ENCODE measurements around the gene FMN1. TPM values are rescaled to one million over a fixed set of nuclear protein-coding genes. Genes with fewer than 3 reads are reported as not detected.

The FMN1 gene
- total RNA-seq, 1 donor from 2014 or later, result 0.07 TPM

DNA sequence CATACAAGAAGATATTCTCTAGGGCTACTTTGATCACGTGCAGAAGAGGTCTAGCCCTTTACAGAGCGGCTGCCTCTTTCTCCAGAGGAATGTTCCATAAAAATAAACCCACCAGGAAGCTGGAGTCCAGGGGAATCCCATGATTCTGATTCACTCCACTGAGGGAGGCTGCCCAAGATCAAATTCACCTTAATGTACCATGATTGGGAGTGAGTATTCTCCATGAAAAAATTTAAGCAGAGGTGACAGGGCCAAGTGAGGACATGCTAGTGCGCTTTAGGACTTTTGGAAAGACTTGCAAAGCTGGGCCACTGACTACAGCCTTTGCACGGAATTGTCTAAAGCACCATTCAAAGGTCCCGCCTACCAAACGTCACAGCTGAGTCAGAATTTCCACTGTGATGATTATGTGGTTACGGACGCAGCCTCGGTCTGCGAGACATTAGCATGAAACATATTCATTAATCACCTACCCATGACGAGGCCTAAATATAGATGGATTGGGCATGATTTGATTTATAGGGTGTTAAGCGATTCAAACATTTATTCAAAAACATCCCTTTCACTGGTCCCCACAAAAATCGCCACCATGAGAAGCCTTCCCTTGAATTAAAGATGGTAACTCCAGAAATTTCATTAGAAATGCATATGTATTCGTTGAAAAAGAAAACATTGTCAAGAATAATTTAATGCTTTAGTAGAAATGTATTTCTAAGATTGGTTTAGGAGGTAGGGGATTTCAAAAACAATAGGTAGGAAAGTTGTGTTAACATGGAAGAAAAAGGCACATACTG is 324.1 kb downstream of the FMN1 start:
- intact Hi-C loops (cut with micrococcal nuclease), result no loop called here

GRCh38 chr15:32869776-32870175 is 324.7 kb downstream of the FMN1 start:
- intact Hi-C loops (cut with micrococcal nuclease), result no loop called here

DNA sequence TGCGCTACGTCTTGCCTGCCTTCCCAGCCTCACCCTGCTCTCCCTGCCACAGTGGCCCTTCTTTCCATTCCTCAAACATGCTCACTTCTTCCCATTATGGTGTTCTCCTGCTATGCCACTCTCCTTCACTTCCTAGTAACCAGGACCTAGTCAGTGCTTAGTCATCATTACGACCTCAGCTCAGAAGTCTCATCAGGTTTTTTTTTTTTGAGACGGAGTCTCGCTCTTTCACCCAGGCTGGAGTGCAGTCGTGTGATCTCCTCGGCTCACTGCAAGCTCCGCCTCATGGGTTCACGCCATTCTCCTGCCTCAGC is 327.2 kb downstream of the FMN1 start:
- intact Hi-C loops (cut with micrococcal nuclease), result no loop called here

GRCh38 chr15:32866454-32867312 is 327.8 kb downstream of the FMN1 start:
- intact Hi-C loops (cut with micrococcal nuclease), result no loop called here

DNA sequence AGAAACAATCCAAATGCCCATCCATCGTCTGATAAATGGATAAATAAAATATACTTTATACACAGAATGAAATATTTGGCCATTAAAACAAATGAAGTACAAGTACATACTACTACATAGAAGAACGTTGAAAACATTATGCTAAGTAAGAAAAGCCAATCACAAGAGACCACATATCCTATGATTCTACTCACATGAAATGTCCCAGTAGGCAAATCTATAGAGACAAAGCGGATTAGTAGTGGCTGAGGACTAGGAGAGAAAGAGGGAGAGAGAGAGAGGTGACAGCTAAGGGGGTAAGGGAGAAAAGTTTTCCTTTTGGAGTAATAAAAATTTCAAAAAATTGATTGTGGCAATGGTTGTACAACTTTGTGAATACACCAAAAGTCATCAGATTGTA is 329.7 kb downstream of the FMN1 start:
- intact Hi-C loops (cut with micrococcal nuclease), result no loop called here

DNA sequence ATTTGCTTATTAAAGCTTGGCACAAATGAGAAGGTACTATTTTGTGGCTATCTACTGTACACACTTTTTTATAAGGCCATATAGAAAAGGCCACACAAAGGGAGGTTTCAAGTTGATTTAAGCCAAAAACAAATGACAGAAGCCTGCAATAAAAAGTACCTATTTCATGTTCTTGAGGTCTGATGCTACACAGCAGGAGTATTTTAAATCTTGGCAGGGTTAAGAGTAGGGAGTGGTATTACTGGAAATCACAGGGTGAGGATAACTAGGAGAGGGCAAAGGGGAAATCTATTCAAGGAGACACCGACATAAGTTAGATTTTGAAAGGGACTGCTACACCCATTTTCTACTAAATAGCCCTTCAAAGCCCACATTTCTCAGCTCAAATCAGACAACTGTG is 330.5 kb downstream of the FMN1 start:
- intact Hi-C loops (cut with micrococcal nuclease), result no loop called here

GRCh38 chr15:32861761-32862160 is 332.8 kb downstream of the FMN1 start:
- intact Hi-C loops (cut with micrococcal nuclease), result no loop called here

DNA sequence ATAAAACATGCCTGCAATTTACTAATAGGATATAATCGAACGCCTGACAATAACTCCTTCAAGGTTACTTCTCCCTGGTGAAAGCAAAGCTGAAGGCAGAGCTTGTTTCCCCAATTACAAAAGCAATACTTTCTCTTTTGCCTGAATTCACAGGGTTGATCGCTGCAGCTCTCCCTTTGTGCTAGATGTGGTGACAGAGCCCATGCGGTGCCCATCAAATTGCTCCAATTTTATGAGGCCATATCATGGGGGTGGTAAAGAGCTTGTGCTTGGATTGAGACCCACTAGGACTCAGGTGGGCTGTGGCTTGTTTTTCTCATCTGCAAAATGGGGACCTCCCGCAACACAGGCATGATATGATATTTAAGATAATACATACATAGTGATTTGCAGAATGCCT is 333.3 kb downstream of the FMN1 start:
- intact Hi-C loops (cut with micrococcal nuclease), result no loop called here

DNA sequence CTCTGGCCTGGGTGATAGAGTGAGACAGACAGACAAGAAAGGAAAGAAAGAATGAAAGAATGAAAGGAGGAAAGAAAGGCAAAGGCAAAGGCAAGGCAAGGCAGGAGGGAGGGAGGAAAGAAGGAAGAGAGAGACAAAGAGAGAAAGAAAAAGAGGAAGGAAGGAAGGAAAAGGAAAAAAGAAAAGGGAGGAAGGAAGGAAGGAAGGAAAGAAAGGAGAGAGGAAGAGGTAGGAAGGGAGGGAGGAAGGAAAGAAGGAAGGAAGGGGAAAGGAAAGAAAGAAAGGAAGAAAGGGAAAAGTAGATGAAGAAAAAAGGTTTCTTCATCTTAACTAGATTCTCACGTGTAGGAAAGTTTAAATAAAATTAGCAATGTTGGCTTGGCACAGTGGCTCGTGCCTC is 334.5 kb downstream of the FMN1 start:
- intact Hi-C loops (cut with micrococcal nuclease), result no loop called here

- intact Hi-C loops (cut with micrococcal nuclease), result no loop called here
Measured at GRCh38 chr15:32859251-32859650, 335.3 kb downstream of the FMN1 start.

- intact Hi-C loops (cut with micrococcal nuclease), result no loop called here
Measured at GRCh38 chr15:32857732-32858131, 336.8 kb downstream of the FMN1 start.

- intact Hi-C loops (cut with micrococcal nuclease), result no loop called here
Measured at GRCh38 chr15:32856753-32857152, 337.8 kb downstream of the FMN1 start.

- intact Hi-C loops (cut with micrococcal nuclease), result no loop called here
Measured at GRCh38 chr15:32855942-32856341, 338.6 kb downstream of the FMN1 start.

- intact Hi-C loops (cut with micrococcal nuclease), result no loop called here
Measured at GRCh38 chr15:32853592-32853991, 340.9 kb downstream of the FMN1 start.

DNA sequence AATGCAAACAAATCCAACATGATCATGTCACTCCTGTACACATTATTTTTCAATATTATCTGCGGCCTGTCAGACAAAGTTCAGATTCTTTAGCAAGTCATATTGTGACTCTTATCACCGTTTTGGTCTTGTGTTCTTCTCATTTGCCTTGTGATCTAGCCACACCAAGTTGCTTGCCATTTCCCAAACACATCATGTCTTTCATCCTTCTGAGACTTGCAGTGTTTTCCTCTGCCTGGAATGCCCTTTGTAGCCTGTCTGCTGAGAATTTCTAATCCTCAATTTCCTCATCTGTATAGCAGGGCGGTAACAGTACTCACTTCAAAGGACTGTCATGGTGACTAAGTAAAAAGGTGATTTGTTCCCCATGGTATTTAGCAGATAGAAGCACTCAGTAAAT is 341.7 kb downstream of the FMN1 start:
- intact Hi-C loops (cut with micrococcal nuclease), result no loop called here

DNA sequence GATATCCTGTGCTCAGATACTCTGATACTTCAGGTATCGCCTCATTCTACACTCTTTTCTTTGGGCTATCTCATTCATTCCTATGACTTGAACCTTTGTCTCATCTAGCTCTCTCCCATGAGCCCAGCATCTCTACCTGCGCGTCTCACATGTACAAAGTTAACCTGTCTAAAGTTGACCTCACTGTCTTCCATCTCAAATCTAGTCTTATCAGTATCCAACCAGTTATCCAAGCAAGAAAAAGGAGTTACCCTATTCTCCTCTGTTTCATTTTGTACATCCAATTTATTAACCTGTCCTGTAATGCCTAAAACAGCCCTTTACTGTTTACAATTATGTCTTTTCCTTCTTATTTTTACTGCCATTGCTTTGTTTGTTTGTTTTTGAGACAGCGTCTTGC is 342.5 kb downstream of the FMN1 start:
- intact Hi-C loops (cut with micrococcal nuclease), result no loop called here

- intact Hi-C loops (cut with micrococcal nuclease), result no loop called here
Measured at GRCh38 chr15:32851572-32851971, 342.9 kb downstream of the FMN1 start.

DNA sequence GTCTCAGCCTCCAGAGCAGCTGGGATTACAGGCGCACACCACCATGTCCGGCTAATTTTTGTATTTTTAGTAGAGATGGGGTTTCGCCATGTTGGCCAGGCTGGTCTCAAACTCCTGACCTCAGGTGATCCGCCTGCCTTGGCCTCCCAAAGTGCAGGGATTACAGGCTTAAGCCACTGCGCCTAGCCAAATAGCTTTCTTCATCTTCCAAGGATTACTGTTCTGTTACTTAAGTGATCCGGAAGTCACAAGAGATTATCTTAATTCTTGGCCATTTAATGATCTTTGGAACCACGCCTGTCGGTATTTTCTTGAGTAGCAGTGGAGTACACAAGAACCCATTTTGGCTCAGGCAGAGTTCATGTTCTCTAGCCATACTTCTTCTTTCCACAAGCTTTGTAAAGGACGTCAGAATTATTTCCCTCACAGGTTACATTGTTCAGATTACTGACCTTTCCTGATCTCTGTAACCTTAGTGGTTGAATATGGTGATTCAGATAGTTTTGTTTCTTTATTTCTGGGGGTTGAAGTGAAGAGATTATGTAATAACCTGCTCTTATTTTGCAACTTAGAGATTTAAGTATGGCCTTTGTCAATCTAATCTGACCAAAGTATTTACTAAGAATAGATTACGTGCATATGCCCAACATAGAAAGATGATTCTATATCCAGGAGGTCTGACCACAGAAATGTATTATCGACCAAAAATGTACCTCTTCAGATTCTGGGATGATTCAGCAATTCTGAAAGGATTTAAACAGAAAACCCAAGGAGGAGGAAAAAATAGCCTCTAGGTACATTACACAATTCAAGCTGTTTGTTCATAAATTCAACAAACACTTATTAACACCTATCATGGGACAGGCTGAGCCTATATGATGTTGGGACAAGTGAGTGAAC is 344.5 kb downstream of the FMN1 start:
- intact Hi-C loops (cut with micrococcal nuclease), result loop anchor here (10.0 kb wide), 1 partner anchor 145 kb away; no protein-coding TSS in a partner anchor

GRCh38 chr15:32846671-32847070 is 347.8 kb downstream of the FMN1 start:
- intact Hi-C loops (cut with micrococcal nuclease), result loop anchor here (10.0 kb wide), 1 partner anchor 148 kb away; no protein-coding TSS in a partner anchor

- intact Hi-C loops (cut with micrococcal nuclease), result loop anchor here (10.0 kb wide), 1 partner anchor 151 kb away; no protein-coding TSS in a partner anchor
Measured at GRCh38 chr15:32844118-32844711, 350.3 kb downstream of the FMN1 start.

GRCh38 chr15:32843219-32843815 is 351.2 kb downstream of the FMN1 start:
- intact Hi-C loops (cut with micrococcal nuclease), result loop anchor here (10.0 kb wide), 1 partner anchor 151 kb away; no protein-coding TSS in a partner anchor
